MM.1S (cell line): ENCODE data around the gene LDLRAD4.

Source experiments
- DNase-seq: peaks from one replicate; pipeline ENCODE4 v3.0.0-alpha.2; 2015
- H2AFZ ChIP-seq: fragments of 300-600 bp; sonication (generic); 2 replicates; pipeline ENCODE4 v1.6.0; 2016; ENCODE audit warnings: antibody characterized with exemption, low read length
- H3F3A ChIP-seq: fragments of 300-600 bp; sonication (generic); 2 replicates; pipeline ENCODE4 v1.6.1; 2016; ENCODE audit warnings: mild to moderate bottlenecking, antibody characterized with exemption, low read length, moderate library complexity, mixed read lengths; ENCODE audit not compliant: insufficient read depth
- H3K27ac ChIP-seq: fragments of 300-600 bp; sonication (generic); 2 replicates; pipeline ENCODE4 v1.5.1; 2016; ENCODE audit warnings: mild to moderate bottlenecking, low read length
- H3K27me3 ChIP-seq: fragments of 300-600 bp; sonication (generic); replicated peaks from 2 replicates; pipeline ENCODE4 v1.6.0; 2016; ENCODE audit warnings: low read length; ENCODE audit not compliant: insufficient read depth
- H3K36me3 ChIP-seq: fragments of 300-600 bp; sonication (generic); replicated peaks from 2 replicates; pipeline ENCODE4 v1.6.1; 2016; ENCODE audit warnings: mild to moderate bottlenecking, low read length, mixed read lengths; ENCODE audit not compliant: insufficient read depth
- H3K4me1 ChIP-seq: fragments of 300-600 bp; sonication (generic); 2 replicates; pipeline ENCODE4 v1.6.1; 2016; ENCODE audit warnings: low read length, mixed read lengths
- H3K4me2 ChIP-seq: fragments of 300-600 bp; sonication (generic); 2 replicates; pipeline ENCODE4 v1.6.0; 2016; ENCODE audit warnings: low read depth, low read length
- H3K4me3 ChIP-seq: fragments of 300-600 bp; sonication (generic); 2 replicates; pipeline ENCODE4 v1.5.1; 2016; ENCODE audit warnings: low read length, mixed read lengths
- H3K79me2 ChIP-seq: fragments of 300-600 bp; sonication (generic); 2 replicates; pipeline ENCODE4 v1.6.1; 2016; ENCODE audit warnings: mixed run types, low read length, mixed read lengths
- H3K9ac ChIP-seq: fragments of 300-600 bp; sonication (generic); 2 replicates; pipeline ENCODE4 v1.6.1; 2016; ENCODE audit warnings: low read length, mixed read lengths
- H3K9me2 ChIP-seq: fragments of 300-600 bp; sonication (generic); replicated peaks from 2 replicates; pipeline ENCODE4 v1.6.1; 2016; ENCODE audit warnings: mild to moderate bottlenecking, low read length, mixed read lengths; ENCODE audit not compliant: insufficient read depth
- H3K9me3 ChIP-seq: fragments of 300-600 bp; sonication (generic); replicated peaks from 2 replicates; pipeline ENCODE4 v1.6.1; 2016; ENCODE audit warnings: mild to moderate bottlenecking, low read length, mixed read lengths; ENCODE audit not compliant: insufficient read depth
- H4K20me1 ChIP-seq: fragments of 300-600 bp; sonication (generic); 2 replicates; pipeline ENCODE4 v1.6.1; 2016; ENCODE audit warnings: mild to moderate bottlenecking, low read length, moderate library complexity, mixed read lengths; ENCODE audit not compliant: insufficient read depth
- CTCF ChIP-seq: fragments of 300-600 bp; sonication (generic); IDR thresholded peaks from 2 replicates; pipeline ENCODE4 v1.5.1; 2016; ENCODE audit warnings: antibody characterized with exemption, low read length, mixed read lengths
- EZH2 ChIP-seq: fragments of 300-600 bp; sonication (generic); optimal IDR thresholded peaks from 2 replicates; pipeline ENCODE3; 2017; ENCODE audit warnings: low read depth, mild to moderate bottlenecking, antibody characterized with exemption, low read length, mixed read lengths
- EZH2phosphoT487 ChIP-seq: fragments of 300-600 bp; sonication (generic); IDR thresholded peaks from 2 replicates; pipeline ENCODE4 v1.6.1; 2018; ENCODE audit warnings: antibody characterized with exemption, low read length

Gene LDLRAD4

GRCh38 chr18:13265911-13266217 lies 47.3 kb downstream of the LDLRAD4 start:
- Histone ChIP-seq H3F3A (no peaks in the 10 kb centered on the region), H3K27ac (no peak overlapping the region), H2AFZ (no peak overlapping the region), H4K20me1 (no peaks in the 10 kb centered on the region), H3K9me2 (no peaks in the 10 kb centered on the region), H3K36me3 (no peaks in the 10 kb centered on the region), H3K27me3 (no peaks in the 10 kb centered on the region), H3K4me3 (no peak overlapping the region), H3K4me1 (no peaks in the 10 kb centered on the region), H3K79me2 (no peaks in the 10 kb centered on the region), H3K4me2 (no peak overlapping the region), H3K9me3 (no peaks in the 10 kb centered on the region), H3K9ac (no peak overlapping the region)
- DNase-seq: no peak
- TF ChIP-seq EZH2phosphoT487 (no peak), EZH2 (no peak), CTCF (no peak)

- H3K79me2 ChIP-seq: no peaks in the 10 kb centered on the region
- H3F3A ChIP-seq: no peaks in the 10 kb centered on the region
- H3K9ac ChIP-seq: no peak overlapping the region
- no peak overlapping the region for H3K4me2 ChIP-seq
- H3K27ac ChIP-seq: no peak overlapping the region
- H3K4me3 ChIP-seq: no peak overlapping the region
- H3K36me3 ChIP-seq: no peaks in the 10 kb centered on the region
- H3K27me3 ChIP-seq: no peaks in the 10 kb centered on the region
- no peaks in the 10 kb centered on the region for H3K9me2 ChIP-seq
- no peak overlapping the region for H2AFZ ChIP-seq
- no peaks in the 10 kb centered on the region for H3K4me1 ChIP-seq
- TF ChIP-seq EZH2phosphoT487 (no peak), EZH2 (no peak), CTCF (no peak)
- no peak for DNase-seq
- no peaks in the 10 kb centered on the region for H3K9me3 ChIP-seq
- no peaks in the 10 kb centered on the region for H4K20me1 ChIP-seq
Observed at GRCh38 chr18:13266218-13267100, 47.9 kb downstream of the LDLRAD4 start.

GRCh38 chr18:13267431-13267873 lies 48.9 kb downstream of the LDLRAD4 start:
- Histone ChIP-seq H3F3A (no peaks in the 10 kb centered on the region), H3K9me3 (no peaks in the 10 kb centered on the region), H3K9ac (no peak overlapping the region), H3K27me3 (no peaks in the 10 kb centered on the region), H3K9me2 (no peaks in the 10 kb centered on the region), H2AFZ (no peak overlapping the region), H3K4me2 (no peak overlapping the region), H3K36me3 (no peaks in the 10 kb centered on the region), H3K27ac (no peak overlapping the region), H3K4me3 (no peak overlapping the region), H4K20me1 (no peaks in the 10 kb centered on the region), H3K79me2 (no peaks in the 10 kb centered on the region), H3K4me1 (no peaks in the 10 kb centered on the region)
- DNase-seq: no peak
- no peak for TF ChIP-seq EZH2phosphoT487
- no peak for TF ChIP-seq CTCF
- no peak for TF ChIP-seq EZH2
